SKM-1 treated with dmso at 0.1 percent for 144 hours (cell line): ENCODE measurements around the gene PSMA3.

Experiments used
- DNase-seq: peaks from one replicate; lab custom pipeline; 2025; ENCODE audit not compliant: unreplicated experiment; lab: John Stamatoyannopoulos, UW

Gene PSMA3

DNA sequence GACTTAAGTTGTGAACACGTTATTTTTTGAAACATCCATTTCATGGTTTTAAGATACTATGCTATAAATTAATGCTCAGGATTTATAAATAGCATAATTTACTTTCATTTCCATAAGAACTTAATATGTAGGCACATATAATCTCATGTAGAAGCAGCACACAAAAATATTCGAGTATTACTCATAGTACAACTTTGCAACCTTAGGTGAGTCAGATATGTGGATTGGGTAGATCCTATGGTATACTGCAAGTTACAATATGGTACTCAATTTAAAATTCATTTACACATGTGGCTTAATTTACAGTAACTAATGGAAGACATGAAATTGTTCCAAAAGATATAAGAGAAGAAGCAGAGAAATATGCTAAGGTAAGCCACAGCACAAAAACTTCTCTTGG is 26.0 kb downstream of the PSMA3 start:
- DNase-seq: no peak

DNA sequence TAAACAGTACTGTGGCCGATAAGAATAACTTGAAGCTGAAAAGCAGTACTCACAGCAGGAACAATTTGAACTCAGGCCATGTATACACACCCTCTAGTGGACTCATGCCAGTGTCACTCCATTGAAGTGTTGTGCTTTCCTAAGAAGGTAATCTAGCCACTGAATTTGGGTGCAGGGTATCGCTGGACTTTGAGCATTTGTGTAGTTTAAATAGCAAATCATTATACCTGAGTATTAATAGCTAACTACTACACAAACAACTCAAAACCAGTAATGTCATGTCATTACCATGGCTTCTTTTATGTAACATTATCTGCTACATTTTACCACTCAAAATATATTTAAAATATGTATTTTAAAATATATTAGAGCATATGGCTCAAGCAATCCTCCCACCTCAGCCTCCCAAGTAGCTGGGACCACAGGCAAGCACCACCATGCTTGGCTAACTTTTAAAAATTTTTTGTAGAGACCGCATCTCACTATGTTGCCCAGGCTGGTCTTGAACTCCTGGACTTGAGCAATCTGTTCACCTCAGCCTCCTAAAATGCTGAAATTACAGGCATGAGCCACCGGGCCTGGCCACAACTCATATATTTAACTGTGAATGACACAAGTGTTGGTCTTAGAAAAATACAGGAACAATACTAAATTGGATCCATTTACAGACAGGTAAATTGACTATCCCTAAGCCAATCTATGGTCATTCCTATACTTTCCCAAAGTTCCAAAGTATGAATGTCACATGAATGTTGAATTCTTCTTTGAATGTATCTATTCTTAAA is 28.1 kb downstream of the PSMA3 start:
- no peak for DNase-seq

DNA sequence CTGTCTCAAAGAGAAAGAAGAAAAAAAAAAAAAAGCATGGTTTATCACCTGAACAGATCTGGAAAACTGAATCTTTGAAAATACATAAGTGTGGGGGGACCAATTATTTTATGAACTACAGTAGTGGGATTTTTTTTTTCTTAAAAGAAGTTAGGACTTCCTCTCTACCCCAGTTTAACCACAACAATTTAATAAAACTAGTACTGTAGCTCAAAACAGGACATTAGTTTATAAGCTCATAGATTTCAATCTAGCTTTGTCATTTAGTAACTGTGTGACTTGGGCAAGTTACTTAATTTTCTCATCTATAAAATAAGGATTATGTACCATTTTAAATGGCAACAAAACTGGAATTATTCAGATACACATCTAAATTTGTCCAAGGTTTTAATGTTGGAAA is 30.2 kb downstream of the PSMA3 start:
- DNase-seq: no peak

DNA sequence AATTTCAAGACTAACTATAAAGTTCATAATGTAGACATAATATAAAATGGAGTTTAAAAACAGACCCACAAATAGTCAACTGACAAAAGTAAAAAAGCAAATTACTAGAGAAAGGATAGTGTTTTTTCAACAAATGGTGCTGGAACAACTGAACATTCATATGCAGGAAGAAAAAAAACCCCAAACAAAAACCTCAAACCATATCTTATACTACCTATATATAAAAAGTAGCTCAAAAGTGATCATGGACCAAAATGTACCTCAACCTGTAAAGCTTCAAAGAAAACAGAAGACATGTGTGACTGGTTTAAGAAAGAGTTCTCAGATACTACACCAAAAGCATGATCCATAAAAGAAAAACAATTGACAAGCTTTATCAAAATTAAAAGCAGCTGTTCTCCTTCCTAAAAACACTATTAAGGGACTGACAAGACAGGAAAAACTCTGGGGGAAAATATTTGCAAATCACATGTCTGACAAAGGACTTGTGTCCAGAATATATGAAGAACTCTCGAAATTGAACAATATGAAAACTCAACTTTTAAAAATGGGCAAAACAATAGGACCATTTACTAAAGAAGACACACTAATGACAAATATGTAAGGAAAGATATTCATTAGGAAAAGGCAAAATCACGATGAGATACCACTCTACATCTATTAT is 31.0 kb downstream of the PSMA3 start:
- DNase-seq: no peak

DNA sequence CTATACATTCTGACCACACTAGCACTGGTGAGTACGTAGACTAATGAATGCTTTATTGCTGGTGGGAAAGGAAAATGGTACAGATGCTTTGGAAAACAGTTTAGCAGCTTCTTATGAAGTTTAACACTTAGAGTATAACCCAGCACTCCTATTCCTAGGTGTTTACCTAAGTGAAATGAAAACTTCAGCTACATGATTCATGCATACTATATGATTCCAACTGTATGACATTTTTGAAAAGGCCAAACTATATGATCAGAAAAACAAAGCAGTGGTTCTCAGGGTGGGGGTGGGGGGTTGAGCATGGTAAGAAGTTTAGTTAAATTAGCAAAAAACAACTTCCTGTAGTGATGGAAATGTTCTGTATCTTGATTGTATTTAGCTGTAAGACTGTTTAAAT is 31.6 kb downstream of the PSMA3 start:
- DNase-seq: no peak

DNA sequence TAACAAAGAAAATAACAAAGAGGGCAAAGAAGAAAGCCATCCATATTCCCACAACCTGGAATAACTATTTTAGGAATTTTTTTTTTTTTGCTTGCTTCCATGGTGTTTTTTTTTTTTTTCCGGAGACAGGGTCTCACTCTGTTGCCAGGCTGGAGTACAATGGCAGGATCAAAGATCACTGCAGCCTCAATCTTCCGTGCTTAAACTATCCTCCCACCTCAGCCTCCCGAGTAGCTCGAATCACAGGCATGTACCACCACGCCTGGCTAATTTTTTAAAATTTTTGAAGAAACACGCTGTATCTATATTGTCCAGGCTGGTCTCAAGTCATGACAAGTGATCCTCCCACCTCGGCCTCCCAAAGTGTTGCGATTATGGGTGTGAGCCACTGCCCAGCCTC is 33.5 kb downstream of the PSMA3 start:
- DNase-seq: no peak

DNA sequence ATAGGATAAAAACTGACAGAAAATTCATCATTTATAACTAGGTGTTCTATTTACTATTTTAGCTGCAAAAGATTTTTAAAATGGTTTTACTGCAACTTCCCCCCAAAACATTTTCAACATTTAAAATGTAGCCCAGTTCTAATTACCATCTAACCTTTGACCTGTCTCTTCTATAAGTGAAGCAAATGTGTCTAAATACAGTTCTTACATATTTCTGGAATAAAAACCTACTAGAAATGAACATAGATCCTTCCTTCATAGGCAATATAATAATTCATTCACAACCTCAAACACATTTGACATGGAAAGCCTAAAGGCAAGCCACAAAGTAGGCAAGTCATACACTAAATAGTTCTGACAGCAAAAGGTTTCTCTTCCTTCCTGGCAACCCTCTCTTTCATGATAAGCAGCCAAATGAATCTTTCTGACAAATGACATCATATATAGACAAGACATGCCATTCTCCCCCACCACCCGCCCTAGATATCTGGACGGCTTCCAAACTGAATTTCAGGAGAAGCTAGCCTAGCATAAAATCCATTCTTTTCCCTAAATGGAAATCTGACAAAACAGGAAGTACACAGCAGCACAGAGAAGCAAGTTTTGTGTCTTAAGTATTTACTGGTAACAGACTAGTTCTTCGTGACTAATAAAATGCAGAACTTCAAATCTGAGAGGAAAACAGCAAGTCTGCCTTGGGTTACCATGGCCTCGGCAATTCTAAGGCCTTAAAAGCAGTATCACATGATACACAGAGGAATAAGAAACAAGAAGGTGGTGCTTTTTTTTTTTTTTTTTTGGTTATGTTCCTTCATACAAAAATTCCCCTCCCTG is 36.5 kb downstream of the PSMA3 start:
- DNase-seq: no peak

DNA sequence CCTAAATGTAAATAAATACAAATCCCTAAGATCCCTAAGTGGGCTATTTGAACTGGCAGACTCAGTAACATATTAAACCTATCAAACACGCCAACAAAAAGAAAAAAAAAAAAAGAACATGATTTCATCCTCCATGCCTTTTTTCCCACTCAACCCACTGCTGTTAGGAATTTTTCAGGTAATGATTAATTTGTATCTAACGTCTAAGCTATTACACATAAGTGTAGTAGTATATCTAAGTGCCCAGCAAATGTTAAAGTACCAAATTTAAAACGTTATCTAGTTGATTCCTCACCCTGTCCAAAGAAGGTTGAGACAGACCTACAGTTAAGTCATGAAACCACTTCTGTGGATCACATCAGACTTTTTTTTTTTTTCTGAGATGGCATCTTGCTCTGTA is 37.3 kb downstream of the PSMA3 start:
- no peak for DNase-seq

DNA sequence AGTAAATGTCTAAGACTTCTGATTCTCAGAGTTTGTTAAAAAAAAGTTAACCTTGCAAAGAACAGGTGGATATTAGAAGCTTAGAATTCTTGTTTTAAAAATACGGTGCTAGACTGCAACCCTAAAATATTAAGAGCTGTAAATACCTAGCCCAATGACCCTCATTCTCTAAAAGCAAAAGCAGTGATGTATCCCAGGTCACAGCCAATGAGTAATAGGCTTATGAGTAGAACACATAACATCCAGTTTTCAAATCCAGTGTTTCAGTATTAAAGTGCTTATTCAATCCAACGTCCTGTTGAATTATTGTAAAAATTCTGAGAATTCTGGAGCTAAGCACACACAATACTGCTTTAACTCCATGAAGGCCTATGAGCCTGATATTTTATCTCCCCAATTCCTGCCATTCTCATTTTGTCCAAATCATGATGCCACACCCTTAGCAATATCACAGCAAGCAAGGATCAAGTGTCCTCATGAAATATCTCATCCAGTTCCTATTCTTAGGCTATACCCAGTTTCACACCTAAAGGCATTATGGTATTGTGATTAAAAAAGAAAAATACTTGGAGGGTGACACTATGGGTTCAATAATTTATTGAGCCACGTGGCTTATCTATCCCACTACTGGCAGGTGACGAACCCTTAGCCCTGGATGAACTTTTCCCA is 38.4 kb downstream of the PSMA3 start:
- DNase-seq: no peak

DNA sequence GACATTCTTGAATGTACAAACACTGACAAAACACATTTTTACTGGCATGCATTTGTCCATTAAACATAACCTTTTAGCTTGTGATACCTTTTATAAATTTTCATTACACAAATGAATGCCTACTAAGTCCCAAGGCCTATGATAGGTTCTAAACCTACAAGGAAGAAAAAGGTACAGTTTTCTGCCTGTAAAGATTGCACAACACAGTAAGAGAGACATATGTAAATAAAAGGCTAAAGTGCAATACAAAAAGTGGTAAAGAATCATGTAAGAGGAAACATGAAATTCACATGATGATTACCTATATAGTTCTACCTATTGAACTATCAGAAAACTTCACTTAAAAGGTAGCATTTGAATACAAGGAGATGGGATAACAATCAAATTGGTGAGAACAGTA is 39.1 kb downstream of the PSMA3 start:
- no peak for DNase-seq

DNA sequence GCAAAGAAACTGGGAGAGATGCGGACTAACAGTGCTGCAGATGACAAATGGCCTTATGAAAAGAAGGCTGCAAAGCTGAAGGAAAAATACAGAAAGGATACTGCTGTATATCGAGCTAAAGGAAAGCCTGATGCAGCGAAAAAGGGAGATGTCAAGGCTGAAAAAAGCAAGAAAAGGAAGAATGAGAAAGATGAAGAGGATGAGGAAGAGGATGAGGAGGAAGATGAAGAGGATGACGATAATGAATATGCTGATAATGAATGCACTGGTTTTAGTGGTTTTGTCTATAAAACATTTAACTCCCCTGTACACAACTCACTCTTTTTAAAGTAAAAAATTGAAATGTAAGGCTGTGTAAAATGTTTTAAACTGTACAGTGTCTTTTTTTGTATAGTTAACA is 40.5 kb downstream of the PSMA3 start:
- no peak for DNase-seq

DNA sequence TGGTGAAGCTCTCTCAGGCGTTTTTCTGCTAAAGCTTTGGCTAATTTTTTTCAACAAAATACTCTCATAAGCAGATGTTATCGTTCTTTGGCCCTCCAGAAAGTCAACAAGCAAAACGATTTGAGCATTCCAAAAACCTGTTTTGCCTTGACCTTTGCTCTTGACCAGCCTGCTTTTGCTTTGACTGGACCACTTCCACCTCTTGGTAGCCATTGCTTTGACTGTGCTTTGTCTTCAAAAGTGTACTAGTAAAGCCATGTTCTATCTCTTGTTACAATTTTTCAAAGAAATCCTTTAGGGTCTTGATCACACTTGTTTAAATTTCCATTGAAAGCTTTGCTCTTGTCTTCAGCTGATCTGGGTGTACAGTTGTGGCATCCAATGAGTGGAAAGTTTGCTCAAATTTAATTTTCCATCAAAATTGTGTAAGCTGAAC is 43.0 kb downstream of the PSMA3 start:
- no peak for DNase-seq

DNA sequence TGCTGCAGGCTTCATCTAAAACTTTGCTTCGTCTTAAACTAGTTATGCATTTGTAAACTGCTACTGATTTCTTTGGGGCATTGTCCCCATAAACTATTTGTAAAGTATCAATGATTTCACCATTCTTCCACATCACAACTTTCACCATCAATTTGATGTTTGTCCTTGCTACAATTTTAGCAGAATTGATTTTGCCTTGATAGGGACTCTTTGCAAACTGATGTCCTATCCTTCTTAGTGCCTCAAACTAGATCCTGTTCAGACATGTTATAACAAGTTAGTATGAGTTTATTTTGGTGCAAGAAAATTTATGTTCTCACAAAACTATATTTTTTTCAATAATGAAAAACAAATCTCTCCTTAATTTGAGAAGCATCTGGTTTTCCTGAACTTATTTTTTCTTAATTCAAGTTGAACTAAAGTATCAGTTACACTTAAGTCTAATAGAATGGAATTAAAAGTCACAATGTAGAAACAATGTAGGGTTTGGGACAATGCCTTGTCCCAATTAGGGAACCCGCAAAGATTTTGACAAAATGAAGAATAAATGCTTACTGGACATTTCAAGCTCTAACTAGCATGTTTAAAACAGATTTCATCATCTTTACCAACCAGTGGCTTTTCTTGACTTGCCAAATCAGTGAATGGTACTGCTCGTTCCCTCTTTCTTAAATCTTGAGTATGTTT is 43.6 kb downstream of the PSMA3 start:
- no peak for DNase-seq

DNA sequence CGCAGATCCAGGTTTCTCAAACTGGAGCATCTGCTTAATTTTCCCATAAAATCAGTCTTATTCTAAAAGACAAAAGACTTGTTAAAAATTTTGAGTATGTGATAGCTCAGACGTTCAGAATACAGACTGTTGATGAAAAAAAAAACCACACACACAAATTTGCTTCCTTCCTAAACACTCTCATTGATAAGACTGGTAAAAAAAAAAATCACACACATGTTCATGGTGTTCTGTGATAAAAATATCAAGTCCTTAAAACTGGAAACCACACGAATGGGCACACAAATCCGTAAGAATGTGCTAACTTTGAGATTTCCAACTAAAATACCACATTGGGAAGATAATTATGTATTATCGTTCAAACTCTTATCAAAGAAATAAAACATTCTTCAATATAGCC is 47.0 kb downstream of the PSMA3 start:
- no peak for DNase-seq

DNA sequence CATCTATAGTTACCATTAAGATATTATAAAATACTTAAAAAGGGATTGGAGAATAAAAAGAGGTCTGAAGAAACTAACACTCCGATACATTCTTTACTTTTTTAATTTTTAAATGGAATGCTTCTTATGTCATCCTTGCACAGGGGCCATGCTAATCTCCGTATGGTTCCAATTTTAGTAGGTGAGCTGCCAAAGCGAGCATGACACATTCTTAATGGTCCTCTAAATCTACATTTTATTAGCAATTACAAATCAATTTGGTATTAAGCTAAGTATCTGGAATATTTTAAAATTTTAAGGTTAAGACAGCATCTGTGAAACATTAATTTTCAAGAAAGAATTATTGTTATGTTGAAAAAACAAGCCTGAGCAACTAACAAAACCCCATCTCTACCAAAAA is 47.5 kb downstream of the PSMA3 start:
- DNase-seq: no peak

DNA sequence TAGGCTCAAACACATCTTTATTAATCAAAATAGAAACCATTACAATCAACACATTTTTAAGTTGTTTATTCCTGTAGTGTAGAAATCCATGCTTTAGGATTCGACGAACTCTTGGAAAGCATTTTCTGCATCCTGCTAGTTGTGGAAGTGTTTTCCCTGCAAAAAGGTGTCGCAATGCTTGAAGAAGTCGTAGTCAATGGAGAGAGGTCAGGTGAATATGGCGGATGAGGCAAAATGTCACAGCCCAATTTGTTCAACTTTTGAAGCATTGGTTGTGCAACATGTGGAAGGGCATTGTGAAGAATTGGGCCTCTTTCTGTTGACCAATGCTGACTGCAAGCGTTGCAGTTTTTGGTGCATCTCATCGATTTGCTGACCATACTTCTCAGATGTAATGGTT is 49.6 kb downstream of the PSMA3 start:
- no peak for DNase-seq

DNA sequence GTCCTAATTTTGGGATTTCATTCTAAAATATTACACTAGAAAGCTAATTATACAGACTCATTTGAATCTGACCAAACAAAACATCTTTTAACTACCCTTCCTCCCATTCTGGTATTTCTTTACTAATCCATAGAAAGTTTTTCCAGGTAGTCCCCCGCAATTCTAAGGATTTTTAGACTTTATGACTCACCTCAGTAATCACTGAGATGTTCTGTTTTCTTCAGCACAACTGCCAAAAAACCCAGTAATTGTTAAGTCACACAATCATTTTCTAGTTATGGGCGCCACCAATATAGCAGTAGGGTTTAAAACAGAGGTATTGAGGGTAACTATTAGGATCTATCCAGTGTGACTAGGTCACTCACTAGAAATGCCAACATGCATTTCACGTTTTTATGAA is 52.1 kb downstream of the PSMA3 start:
- no peak for DNase-seq

DNA sequence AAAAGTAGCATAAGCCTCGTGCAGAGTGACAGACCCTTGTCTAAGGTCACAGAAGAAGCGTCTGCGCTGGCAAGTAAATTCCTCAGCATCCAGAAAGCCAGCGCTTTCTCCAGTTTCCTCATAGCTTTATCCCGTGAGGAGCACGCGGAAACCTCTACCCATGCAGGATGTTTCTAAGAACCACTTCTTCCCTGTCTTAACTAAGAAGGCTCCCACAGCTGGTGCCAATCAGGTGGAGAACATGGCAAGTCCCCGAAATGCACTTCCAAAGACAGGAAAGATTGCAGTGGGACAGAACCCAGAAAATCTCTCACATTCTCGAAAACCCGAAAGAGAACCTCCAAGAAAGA is 52.7 kb downstream of the PSMA3 start:
- no peak for DNase-seq

DNA sequence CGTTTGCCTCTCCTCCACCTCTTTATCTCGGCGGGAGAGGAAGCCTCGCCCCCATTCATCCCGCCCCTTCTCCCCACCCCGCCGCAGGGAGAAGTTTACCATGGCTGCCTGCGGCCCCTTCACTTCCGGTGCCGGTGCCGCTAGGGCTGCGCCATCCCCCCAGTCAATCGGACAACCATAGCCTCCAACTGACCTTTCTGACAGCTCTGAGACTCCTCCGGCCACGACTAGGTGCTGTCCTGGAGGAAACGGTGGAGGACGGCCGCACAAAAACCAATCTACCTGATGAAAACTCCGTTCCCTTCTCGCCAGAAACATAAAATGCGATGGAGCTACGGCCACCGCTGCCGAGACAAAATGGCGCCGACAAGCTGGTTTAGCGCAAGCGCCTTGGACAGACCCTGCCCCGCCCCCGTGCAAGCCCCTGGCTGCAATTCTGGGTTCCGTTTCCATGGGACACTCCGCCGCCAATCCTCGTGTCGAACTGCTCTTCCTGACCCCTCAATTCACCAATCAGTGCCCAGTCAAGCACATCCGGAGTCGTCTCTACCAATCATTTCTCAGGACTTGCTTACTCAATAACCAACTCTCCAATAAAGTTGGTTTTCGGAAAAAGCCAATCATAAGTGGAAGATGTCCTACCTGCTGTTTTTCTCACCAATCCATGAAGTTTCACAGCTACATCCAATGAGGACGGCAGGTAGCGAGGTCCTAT is 53.3 kb downstream of the PSMA3 start:
- peak; percentile 97 for DNase-seq
